Neural progenitor cell (in vitro differentiated cells): ENCODE results near the gene RPS6KA3.

ENCODE experiments used
- CTCF ChIP-seq: fragments of 200-600 bp; sonication (generic); IDR thresholded peaks from 2 replicates; pipeline ENCODE4 v1.5.1; 2017; ENCODE audit warnings: antibody characterized with exemption, mild to moderate bottlenecking
- EZH2 ChIP-seq: fragments of 200-600 bp; sonication (generic); IDR thresholded peaks from 2 replicates; pipeline ENCODE4 v1.6.1; 2017; ENCODE audit warnings: antibody characterized with exemption, mild to moderate bottlenecking, moderate library complexity
- EZH2phosphoT487 ChIP-seq: fragments of 200-600 bp; sonication (generic); IDR thresholded peaks from 2 replicates; pipeline ENCODE4 v1.6.1; 2017; ENCODE audit warnings: antibody characterized with exemption

- TF ChIP-seq CTCF (no peak), EZH2 (no peak), EZH2phosphoT487 (no peak)
These were observed 28.8 kb downstream of the RPS6KA3 start for GRCh38 chrX:20237864-20238263.
